HG03196 (cell line): Measurements from ENCODE around the gene HTR3A.

Experiments
- ATAC-seq: cut with Tn5 transposase; IDR thresholded peaks from one replicate; pipeline ENCODE4 v1.9.1; 2021; ENCODE audit not compliant: unreplicated experiment

The HTR3A gene

GRCh38 chr11:114016986-114017385 lies 42.1 kb downstream of the HTR3A start:
- no peak for ATAC-seq

- ATAC-seq: no peak
These were observed 42.8 kb downstream of the HTR3A start for GRCh38 chr11:114017723-114018122.

DNA sequence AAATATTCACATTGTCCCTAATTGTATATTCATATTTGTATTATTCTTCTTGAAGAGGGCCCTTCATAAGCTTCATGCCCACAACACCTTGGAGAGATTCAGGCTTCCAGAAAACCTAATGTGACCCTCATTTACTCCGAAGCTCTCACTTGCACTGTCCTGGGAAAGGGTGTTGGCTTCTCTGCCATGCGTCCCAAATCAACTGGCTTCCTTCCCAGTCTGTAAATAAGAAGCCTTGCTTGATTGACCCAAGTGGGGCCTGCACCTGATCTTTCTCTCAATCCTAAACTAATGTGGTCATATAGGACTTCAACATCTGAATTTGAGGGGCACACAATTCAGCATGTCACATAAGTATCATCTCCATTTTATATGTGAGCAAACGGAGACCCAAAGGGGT lies 44.1 kb downstream of the HTR3A start:
- ATAC-seq: no peak

DNA sequence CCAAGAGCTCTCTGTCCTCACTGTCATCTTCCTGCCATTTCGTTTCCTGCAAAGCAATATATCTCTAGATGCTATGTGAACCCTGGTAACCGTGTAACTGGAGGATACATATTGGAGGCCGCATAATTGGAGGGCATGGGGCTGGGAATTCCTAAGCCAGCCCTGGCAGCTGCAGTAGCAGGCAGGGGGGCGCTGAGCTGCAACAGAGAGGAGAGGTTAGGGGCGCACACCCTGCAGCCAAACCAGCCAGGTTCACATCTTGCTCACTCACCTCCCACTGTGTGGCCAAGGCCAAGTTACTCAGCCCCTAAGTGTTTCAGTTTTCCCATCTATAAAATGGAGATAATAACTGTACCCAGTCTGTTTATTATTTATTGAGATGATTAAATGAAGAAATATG lies 44.7 kb downstream of the HTR3A start:
- no peak for ATAC-seq

DNA sequence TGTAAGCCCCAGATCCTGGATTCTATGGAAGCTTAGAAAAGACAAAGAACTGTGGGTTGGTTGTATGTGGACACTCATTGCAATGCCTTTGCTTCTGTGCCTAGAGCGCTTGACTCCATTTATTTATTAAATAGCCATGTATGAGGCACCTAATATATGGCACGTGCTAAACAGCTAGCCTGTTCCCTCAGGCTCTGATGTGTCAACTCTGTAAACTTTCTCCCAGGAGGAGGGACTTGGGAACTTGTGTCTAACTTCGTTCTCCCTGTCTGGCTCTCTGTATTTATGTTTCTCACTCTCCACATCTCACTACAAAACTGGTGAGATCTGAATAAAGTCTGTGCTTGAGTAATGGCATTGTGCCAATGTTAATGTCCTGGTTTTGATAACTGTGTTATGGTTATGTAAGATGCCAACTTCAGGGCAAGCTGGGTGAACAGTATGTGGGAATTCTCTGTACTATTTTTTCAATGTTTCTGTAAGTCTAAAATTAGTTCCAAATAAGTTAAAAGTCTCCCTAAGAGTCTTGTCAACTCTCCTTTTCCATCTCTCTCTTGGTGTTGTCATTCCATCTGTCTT lies 50.5 kb downstream of the HTR3A start:
- ATAC-seq: no peak

DNA sequence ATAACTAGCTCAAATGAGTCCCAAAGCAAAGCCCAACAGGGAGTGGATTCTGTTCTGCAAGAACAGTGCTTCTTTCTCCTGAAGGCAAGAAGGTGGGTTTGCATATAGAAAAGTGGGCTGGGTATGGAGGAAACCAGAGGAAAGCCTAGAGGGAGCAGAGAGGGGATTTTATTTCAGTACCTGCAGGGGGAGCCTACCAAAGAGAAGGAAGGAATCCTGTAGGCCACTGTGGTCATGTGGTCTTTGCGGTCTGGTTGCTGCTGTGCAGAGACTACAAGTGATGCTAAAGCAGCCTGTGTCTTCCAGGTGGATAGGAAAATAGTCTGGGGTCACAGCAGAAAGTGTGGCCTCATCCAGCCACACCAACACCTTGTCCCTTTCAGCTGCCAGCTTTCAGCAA lies 51.4 kb downstream of the HTR3A start:
- ATAC-seq: no peak

- no peak for ATAC-seq
These were observed 52.5 kb downstream of the HTR3A start for GRCh38 chr11:114027391-114027790.

GRCh38 chr11:114027926-114028325 lies 53.0 kb downstream of the HTR3A start:
- ATAC-seq: no peak

DNA sequence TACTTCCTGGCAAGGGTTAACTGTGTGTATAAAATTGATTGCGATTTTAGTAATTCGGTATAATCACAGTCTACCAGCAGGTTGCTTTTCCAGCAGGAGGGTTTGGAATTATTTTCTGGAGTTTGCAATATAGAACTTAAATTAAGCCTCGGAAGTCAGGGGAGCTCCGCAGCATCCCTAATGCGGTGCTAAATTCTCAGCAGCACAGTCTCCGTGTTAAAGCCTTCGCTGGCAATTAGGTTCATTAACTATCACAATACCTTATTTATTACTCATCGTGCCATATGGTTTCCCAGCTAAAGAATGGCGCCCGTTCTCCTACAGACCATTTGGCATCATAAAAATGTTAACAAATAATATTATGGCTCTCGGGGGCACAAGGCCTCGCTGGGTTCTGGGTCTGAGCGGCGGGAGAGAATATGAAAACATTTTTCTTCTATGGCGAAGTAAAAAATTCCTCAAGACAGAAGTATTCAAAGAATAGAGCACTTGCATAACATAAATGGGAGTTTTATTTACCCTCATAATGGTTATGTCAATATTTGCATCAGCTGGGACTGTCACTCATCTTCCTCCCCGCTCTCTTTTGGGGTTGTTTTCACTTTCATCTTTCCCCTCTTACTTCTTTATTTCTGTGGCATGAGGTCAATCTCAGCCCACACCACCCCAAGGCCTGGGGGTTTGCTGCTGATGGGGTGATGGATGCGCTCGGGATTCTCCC lies 56.5 kb downstream of the HTR3A start:
- ATAC-seq: no peak

- no peak for ATAC-seq
These were observed 57.0 kb downstream of the HTR3A start for GRCh38 chr11:114031967-114032320.

- ATAC-seq: no peak
These were observed 58.2 kb downstream of the HTR3A start for GRCh38 chr11:114033066-114033465.

DNA sequence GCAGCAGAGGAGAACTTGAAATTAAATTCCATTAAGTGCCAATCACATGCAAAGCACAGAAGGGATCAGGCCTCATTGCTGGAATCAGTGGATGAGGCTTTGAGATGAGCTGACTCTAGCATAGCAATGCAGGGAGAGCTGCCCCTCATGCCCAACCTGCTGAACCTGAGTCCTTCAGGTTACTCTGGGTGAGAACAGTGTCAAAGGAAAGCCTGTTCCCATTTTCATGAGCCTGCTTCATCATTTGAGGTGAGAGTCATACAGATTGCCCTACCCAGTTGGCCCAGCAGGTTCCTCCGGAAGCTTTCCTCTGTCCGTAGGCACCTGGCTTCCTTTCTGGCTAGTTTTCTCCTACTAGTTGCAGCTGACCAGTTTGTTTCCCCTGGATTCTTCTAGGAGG lies 58.7 kb downstream of the HTR3A start:
- ATAC-seq: no peak

DNA sequence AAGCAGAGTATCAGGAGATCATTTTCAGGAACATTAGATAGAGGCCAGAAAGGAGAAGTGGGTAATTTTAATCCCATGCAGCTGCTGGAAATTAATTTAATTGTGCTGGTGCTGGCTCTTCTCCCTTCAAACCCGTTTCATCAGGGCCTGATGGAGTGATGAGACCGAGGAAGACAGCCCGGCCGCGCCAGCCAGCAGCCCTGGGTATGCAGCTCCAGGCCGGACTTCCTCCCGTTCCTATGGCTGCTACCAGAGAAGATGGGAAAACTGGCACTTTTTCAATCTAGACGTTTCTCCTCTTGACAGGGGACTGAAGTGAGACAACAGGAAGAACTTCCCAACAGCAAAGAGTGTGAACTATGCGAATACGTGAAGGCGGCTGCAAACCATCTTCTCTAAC lies 60.0 kb downstream of the HTR3A start:
- no peak for ATAC-seq

DNA sequence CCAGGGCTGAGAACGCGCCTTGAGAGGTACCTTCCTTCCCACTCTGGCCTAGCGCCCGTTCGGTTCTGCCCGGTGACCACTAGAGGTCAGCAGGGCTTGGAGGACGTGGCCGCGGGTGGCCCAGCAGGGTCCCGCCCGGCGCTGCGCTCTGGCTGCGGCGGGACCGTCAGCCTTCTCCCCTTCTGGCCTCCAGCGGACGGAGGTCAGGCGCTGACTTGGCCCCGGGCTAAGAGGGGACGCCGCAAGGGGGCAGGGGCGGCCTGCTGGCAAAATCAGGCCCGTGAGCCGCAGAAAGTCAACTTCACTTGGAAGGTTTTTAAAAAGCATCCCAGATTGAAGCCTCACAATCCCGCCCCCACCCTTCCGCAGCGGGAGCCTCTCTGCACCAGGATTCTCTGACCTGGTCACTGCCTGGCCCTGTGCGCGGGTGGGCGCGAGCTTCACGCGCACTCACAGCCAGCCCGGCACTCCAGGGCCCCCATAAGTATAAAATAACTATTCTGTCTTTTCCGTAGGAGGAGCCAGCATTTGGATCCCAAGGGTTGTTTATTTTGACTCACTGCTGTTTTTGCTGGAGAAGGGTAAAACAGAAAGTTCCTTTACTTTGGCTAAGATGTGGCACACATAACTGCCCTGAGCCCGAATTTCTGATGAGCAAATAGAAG lies 61.4 kb downstream of the HTR3A start:
- ATAC-seq: no peak

GRCh38 chr11:114036958-114037357 lies 62.0 kb downstream of the HTR3A start:
- no peak for ATAC-seq

GRCh38 chr11:114039551-114039950 lies 64.6 kb downstream of the HTR3A start:
- ATAC-seq: no peak
